HG03442 (cell line): Measurements from ENCODE around the gene DUS2.
"Not testable (repeated sequence)": the region's sequence is repeated elsewhere in the genome, so short reads cannot be mapped to it uniquely, and the experiment has no call there.

Experiments used
- ATAC-seq: cut with Tn5 transposase; IDR thresholded peaks from one replicate; pipeline ENCODE4 v1.9.1; 2021; ENCODE audit warnings: mild to moderate bottlenecking, moderate library complexity; ENCODE audit not compliant: unreplicated experiment

The DUS2 gene

GRCh38 chr16:68022728-68023537 lies at the start of gene DUS2, which contains the start of gene DDX28:
DUS2 (plus strand) TSS chr16:68023284; CDS start chr16:68038024, 14,740 bp downstream.
DDX28 (minus strand) TSS chr16:68023232; CDS start chr16:68023202, 30 bp downstream.
- ATAC-seq = peak; percentile 78

- ATAC-seq = no peak
Observed at GRCh38 chr16:67975321-67976105, 47.6 kb upstream of the DUS2 start.

DNA sequence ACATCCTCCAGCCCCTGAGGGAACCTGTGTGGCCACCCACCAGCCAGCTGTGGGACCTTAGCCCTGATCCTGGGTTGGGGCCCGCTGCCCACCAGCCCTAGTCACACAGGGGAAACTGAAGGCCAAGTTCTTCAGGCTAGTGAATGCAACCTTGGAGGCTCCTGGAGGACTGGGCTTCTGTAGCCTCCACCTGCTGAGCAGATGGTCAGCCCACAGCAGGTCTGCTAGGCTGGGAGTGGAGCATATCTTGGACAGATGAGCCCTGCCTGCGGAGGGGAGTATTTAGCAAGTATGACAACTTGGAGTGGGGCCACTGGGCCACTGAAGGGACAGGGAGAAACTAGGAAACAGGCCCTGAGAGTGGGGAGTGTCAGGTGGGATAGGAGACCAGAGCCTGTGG lies 46.9 kb upstream of the DUS2 start:
- no peak for ATAC-seq

- ATAC-seq = no peak
Observed at GRCh38 chr16:67977005-67977404, 46.1 kb upstream of the DUS2 start.

GRCh38 chr16:67977469-67978227 lies 45.4 kb upstream of the DUS2 start:
- no peak for ATAC-seq

GRCh38 chr16:67979955-67980678 lies 43.0 kb upstream of the DUS2 start, which contains the start of gene DPEP3:
DPEP3 (minus strand) TSS chr16:67980499; CDS start chr16:67980380, 119 bp downstream.
- ATAC-seq = no peak

- ATAC-seq = no peak
Observed at GRCh38 chr16:67982011-67982696, 40.9 kb upstream of the DUS2 start.

DNA sequence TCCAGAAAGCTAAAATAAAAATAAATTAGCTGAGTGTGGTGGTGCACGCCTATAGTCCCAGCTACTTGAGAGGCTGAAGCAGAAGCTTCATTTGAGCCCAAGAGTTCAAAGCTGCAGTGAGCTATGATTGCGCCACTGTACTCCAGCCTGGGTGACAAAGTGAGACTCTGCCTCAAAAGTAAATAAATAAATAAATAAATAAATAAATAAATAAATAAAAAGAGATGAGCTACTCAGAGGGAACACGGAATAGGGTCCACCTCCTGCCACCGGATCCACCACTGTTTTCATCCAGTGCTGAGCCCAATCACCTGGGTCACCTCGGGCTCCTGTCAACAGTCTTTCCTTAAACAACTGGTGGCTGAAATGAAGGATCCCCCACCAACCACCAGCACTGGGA lies 36.1 kb upstream of the DUS2 start:
- ATAC-seq = no peak

DNA sequence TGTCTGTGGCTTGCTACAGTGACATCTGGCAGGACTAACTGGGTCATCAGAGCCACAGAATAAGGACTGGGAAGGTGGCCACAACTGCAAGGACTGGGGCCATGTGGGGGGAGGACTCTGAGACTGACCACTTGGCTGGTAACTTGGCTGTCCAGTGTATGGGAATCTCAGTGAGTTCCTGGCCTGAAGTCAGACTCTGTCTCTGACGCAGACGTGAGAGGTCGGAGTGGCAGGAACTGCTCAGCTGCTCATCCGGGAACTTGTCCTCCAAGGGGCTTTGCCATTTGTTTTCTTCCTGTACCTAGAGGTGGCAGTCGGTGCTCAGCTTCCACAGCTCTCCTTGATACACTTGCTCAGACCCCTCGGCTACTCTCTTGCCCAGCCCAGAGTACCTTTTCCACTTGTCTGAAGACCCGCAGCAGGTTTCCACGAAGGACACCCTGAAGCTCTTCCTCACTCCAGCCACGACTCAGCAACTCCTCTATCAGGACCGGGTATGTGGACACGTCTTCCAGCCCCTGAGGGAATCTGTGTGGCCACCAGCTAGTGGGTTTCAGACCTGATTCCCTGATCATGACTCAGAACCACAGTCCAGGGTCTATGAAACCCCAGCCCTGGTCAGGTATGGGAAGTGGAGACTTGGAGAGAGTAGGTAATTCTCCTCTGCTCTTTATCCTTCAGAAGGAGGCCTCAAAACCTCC lies 35.5 kb upstream of the DUS2 start:
- no peak for ATAC-seq

GRCh38 chr16:67988675-67989074 lies 34.4 kb upstream of the DUS2 start:
- ATAC-seq = no peak

GRCh38 chr16:67989322-67990017 lies 33.6 kb upstream of the DUS2 start:
- no peak for ATAC-seq

GRCh38 chr16:67990018-67990386 lies 33.1 kb upstream of the DUS2 start:
- no peak for ATAC-seq

GRCh38 chr16:67992661-67993206 lies 30.4 kb upstream of the DUS2 start:
- no peak for ATAC-seq

DNA sequence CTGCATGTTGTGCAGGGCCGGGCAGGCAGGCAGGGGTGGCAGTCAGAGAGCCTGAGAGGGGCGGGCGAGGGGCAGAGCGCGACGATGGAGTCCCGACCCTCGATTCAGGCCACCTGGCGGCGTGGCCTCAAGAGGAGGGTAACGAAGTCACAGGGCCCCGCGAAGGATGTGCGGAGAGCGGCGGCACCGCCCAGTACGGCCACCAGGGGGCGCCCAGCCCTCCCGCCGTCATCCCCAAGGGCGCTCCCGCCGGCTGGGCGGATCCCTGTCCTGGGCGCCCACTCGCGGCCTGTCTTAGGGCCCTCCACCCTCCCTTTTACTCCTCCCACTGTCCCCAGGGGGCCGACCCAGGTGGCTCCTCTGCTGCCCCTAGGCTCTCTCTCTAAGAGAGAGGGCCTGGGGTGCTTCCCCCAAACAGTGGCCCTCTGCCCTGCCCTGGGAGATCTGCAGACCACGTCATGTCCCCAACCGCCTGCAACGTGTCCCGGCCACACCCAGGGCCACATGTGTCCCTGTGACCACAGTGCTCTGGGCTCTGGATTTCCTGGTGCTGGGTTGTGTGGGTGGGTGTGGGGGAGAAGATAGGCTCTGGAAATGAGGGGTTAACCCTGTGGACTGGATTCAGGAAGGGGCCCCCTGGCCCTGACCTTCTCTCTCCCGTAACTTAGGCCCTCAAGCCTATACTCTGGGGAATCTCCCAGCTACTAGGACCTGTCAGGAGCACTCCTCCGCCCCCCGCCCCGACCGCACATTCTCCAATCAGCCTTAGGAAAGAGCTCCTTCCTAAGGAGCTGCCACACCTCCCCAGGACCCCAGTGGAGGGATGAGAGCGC lies 29.7 kb upstream of the DUS2 start:
- ATAC-seq = peak; percentile 63

- ATAC-seq = not testable (repeated sequence)
Observed at GRCh38 chr16:67994040-67994408, 29.1 kb upstream of the DUS2 start.

- ATAC-seq = no peak
Observed at GRCh38 chr16:67995423-67995822, 27.7 kb upstream of the DUS2 start.

- no peak for ATAC-seq
Observed at GRCh38 chr16:67996666-67997065, 26.4 kb upstream of the DUS2 start.
